Neutrophil (primary cell): ENCODE measurements around the gene DUSP21.
"Not testable (repeated sequence)": the region's sequence is repeated elsewhere in the genome, so short reads cannot be mapped to it uniquely, and the experiment has no call there.

Source experiments
- H3K27ac ChIP-seq: fragments of 200-600 bp; sonication (generic); 2 replicates; pipeline ENCODE4 v1.5.1; 2016; ENCODE audit warnings: mild to moderate bottlenecking, moderate library complexity
- H3K27me3 ChIP-seq: fragments of 200-600 bp; sonication (generic); 2 replicates; pipeline ENCODE4 v1.6.0; 2016; ENCODE audit warnings: mild to moderate bottlenecking
- H3K36me3 ChIP-seq: fragments of 200-600 bp; sonication (generic); 2 replicates; pipeline ENCODE4 v1.5.1; 2017
- H3K4me1 ChIP-seq, 2 experiments: fragments of 200-600 bp in 1 of 2; sonication (generic) in 1 of 2; 1 replicate in 1 of 2; 2 replicates in 1 of 2; pipeline versions ENCODE4 v1.5.1 to v1.6.1; 2013 to 2016; ENCODE audit warnings: low read depth in 1 of 2, low read length in 1 of 2, mild to moderate bottlenecking in 1 of 2, moderate library complexity in 1 of 2; ENCODE audit not compliant: control insufficient read depth in 1 of 2, insufficient read depth in 1 of 2
- H3K4me3 ChIP-seq, 2 experiments: fragments of 200-600 bp in 1 of 2; sonication (generic) in 1 of 2; 1 replicate in 1 of 2; 2 replicates in 1 of 2; pipeline ENCODE4 v1.5.1; 2013 to 2016; ENCODE audit warnings: low read depth in 1 of 2, low read length in 1 of 2, mild to moderate bottlenecking in 1 of 2, moderate library complexity in 1 of 2
- H3K9me3 ChIP-seq: fragments of 200-600 bp; sonication (generic); 2 replicates; pipeline ENCODE4 v1.5.1; 2016
- CTCF ChIP-seq: fragments of 200-600 bp; sonication (generic); IDR thresholded peaks from 2 replicates; pipeline ENCODE4 v1.5.1; 2016; ENCODE audit warnings: antibody characterized with exemption

Gene DUSP21

GRCh38 chrX:44878780-44879179 lies 35.0 kb downstream of the DUSP21 start:
- H3K36me3 ChIP-seq: no peaks in the 10 kb centered on the region
- no peaks in the 10 kb centered on the region for H3K27me3 ChIP-seq
- no peaks in the 10 kb centered on the region for H3K9me3 ChIP-seq
- H3K27ac ChIP-seq: no peak overlapping the region
- peaks cover 32 to 62% of the 10 kb centered on the region in 2 experiments for H3K4me1 ChIP-seq
- TF ChIP-seq CTCF: no peak
- no peak overlapping the region for H3K4me3 ChIP-seq

GRCh38 chrX:44881549-44881948 lies 37.7 kb downstream of the DUSP21 start:
- no peaks in the 10 kb centered on the region for H3K27me3 ChIP-seq
- TF ChIP-seq CTCF: no peak
- no peaks in the 10 kb centered on the region for H3K36me3 ChIP-seq
- no peaks in the 10 kb centered on the region for H3K9me3 ChIP-seq
- no peak overlapping the region for H3K27ac ChIP-seq
- H3K4me3 ChIP-seq: no peak overlapping the region
- peaks cover 43 to 69% of the 10 kb centered on the region in 2 experiments for H3K4me1 ChIP-seq

- Histone ChIP-seq H3K27me3 (no peaks in the 10 kb centered on the region), H3K4me3 (no peak overlapping the region), H3K9me3 (no peaks in the 10 kb centered on the region), H3K4me1 (peaks cover 50 to 73% of the 10 kb centered on the region in 2 experiments), H3K27ac (peak overlapping the region; percentile 72), H3K36me3 (no peaks in the 10 kb centered on the region)
- TF ChIP-seq CTCF: no peak
Measured at GRCh38 chrX:44882635-44883034, 38.8 kb downstream of the DUSP21 start.

GRCh38 chrX:44884944-44885343 lies 41.1 kb downstream of the DUSP21 start:
- Histone ChIP-seq H3K4me1 (peaks cover 60 to 86% of the 10 kb centered on the region in 2 experiments), H3K27ac (peak overlapping the region; percentile 72), H3K9me3 (no peaks in the 10 kb centered on the region), H3K36me3 (no peaks in the 10 kb centered on the region), H3K4me3 (no peak overlapping the region), H3K27me3 (no peaks in the 10 kb centered on the region)
- TF ChIP-seq CTCF: no peak

- Histone ChIP-seq H3K27ac (peak overlapping the region; percentile 74), H3K9me3 (no peaks in the 10 kb centered on the region), H3K27me3 (no peaks in the 10 kb centered on the region), H3K4me1 (peaks cover 67 to 91% of the 10 kb centered on the region in 2 experiments), H3K36me3 (no peaks in the 10 kb centered on the region), H3K4me3 (peak overlapping the region in 1 of 2 experiments; percentile 13)
- no peak for TF ChIP-seq CTCF
Measured at GRCh38 chrX:44889824-44890223, 46.0 kb downstream of the DUSP21 start.

GRCh38 chrX:44890247-44890646 lies 46.4 kb downstream of the DUSP21 start:
- Histone ChIP-seq H3K4me3 (peak overlapping the region in 1 of 2 experiments; percentile 13), H3K27ac (peak overlapping the region; percentile 74), H3K27me3 (no peaks in the 10 kb centered on the region), H3K4me1 (peaks cover 63 to 86% of the 10 kb centered on the region in 2 experiments), H3K9me3 (no peaks in the 10 kb centered on the region), H3K36me3 (no peaks in the 10 kb centered on the region)
- TF ChIP-seq CTCF: no peak

- Histone ChIP-seq H3K4me1 (peaks cover 58 to 82% of the 10 kb centered on the region in 2 experiments), H3K27ac (peak overlapping the region; percentile 74), H3K4me3 (peak overlapping the region in 1 of 2 experiments; percentile 13)
- H3K9me3 ChIP-seq, H3K27me3 ChIP-seq, H3K36me3 ChIP-seq: not testable (repeated sequence)
Measured at GRCh38 chrX:44890687-44891086, 46.9 kb downstream of the DUSP21 start.
